GM21528 (cell line): ENCODE data around the gene SIVA1.
A peak's percentile ranks its signal among the peaks of the same experiment; 100 is the strongest.
"Not testable (repeated sequence)": the region's sequence is repeated elsewhere in the genome, so short reads cannot be mapped to it uniquely, and the experiment has no call there.

Experiments
- ATAC-seq: cut with Tn5 transposase; IDR thresholded peaks from one replicate; pipeline ENCODE4 v1.9.1; 2021; ENCODE audit warnings: mild to moderate bottlenecking, moderate library complexity; ENCODE audit not compliant: unreplicated experiment, low FRiP score

Gene SIVA1

DNA sequence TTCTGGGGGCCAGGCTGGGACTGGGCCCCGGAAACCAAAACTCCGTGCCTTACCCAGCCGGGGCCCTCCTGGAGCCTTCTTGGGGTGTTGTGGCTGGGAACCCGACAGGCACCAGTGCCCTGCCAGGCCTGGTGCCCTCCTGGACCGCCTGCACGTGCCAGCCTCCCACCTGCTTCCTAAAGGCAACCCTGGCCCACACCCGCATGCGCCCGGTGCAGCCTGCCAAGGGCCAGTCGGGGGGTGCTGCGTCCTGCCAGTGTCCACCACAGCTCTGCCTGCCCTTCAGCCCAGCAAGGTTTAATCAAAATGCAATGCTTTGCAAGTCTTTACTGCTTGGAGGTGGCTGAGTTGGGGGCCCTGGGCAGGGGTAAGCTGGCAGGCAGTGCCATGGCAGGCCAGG, 34.1 kb upstream of the SIVA1 start:
- no peak for ATAC-seq

- no peak for ATAC-seq
These were observed 33.6 kb upstream of the SIVA1 start for GRCh38 chr14:104719343-104719742.

- no peak for ATAC-seq
These were observed 31.2 kb upstream of the SIVA1 start for GRCh38 chr14:104721505-104722431.

GRCh38 chr14:104722938-104723650, 29.9 kb upstream of the SIVA1 start:
- no peak for ATAC-seq

DNA sequence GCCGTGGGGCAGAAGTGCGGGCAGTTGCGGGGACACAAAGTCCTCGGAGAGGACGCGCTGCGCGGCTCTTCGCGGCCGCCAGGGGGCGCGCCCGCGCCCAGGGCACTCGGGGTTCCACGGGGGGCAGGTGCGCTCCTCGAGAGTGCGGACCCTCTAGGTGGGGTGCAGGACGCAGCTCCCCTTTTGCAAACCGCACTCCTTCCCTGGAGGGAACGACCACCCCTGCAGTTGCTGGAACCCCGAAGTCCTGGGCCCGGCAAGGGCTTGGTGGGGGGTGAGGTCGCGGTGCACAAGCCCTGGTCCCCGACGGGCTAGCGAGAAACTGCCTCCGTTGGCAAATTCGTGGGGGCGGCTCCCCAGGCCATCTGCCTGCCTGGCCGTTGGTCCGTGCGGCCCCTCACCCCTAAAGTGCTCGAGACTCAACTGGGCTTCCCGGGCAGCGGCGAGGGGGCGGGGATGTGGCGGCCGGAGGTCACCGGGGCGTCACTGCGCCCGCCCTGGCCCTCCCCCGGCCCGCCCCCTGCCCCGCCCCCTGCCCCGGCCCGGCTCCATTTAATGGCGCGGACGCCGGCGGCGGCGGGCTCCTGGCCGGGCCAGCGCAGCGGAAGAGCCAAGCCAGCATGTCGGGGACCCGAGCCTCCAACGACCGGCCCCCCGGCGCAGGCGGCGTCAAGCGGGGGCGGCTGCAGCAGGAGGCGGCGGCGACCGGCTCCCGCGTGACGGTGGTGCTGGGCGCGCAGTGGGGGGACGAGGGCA, 29.1 kb upstream of the SIVA1 start, which contains the start of gene ADSS1:
TSS of gene ADSS1 (plus strand) at position 579 of the 756 bp plus-strand sequence. CDS start at position 621, 42 bp downstream.
- peak; percentile 57 for ATAC-seq

- no peak for ATAC-seq
These were observed 28.5 kb upstream of the SIVA1 start for GRCh38 chr14:104724407-104724980.

DNA sequence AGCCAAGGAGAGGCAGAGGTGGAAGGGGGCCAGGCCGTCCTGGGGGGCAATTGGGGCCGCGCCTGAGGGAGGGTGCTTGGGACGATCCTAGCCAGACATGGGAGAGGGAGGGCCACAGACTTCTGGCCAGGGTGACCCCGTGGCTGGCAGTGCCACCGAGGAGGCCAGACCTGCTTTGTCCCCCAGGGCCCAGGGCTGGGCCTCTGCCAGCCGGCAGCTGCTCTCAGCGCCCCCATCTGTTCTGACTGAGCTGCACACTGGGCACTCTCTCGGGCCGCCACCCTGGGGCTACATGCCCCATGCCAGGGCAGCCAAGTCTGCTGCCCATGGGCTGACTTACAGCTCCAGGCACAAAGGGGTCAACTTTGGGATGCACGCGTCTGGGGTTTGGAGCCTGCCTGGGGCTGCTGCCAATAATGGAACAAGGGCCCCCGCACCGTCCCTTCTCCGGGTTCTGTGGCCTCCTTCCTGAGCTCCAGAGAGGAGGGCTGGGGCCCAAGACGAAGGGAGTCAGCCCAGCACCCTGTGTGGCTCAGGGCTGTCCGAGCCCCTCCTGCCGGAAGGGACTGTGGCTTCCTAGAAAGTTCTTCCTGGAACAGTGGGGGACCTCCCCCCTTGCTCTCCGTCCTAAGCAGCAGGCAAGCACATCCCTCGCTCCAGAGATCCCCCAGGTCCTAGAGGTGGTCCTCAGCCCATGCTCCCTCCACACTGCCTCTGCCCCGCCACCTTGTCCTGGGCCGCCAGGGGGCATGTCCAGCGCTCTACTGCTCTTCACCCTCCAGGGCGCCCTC, 27.8 kb upstream of the SIVA1 start:
- ATAC-seq: no peak

DNA sequence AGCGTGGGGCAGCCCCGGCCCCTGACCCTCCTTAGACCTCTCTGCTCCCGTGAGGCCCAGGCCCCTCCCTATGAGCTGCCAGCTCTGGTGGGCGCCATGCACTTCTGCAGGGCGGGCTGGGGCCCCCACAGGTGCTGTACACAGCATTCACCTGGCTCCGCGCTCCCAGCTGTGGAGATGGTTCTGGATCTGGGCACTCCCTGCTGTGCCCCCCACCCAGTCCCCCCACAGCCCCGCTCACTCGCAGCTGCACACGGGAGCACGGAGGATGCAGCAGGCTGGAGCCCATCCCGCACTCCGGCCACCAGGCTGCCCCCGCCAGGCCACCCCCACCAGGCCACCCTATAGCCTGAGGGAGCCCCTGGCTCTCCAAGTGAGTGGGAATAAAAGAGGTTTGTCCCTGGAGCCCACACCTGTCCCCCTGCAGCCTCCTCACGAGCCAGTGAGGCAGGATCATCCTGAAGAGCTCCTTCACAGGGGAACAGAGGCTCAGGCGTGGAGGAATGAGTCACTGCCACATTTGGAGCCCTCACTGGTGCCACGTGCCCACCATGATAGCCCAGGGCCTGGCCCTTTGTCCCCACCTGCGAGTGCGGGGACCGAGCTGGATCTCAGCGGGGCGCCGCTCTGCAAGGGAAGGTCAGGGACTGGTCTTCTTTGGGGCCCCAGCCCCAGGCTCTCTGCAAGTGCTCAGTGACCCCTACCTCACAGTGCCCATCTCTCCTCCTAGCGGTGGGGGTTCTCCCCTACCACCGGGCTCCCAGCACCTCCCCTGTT, 27.0 kb upstream of the SIVA1 start:
- ATAC-seq: no peak

- no peak for ATAC-seq
These were observed 26.1 kb upstream of the SIVA1 start for GRCh38 chr14:104726600-104727451.

DNA sequence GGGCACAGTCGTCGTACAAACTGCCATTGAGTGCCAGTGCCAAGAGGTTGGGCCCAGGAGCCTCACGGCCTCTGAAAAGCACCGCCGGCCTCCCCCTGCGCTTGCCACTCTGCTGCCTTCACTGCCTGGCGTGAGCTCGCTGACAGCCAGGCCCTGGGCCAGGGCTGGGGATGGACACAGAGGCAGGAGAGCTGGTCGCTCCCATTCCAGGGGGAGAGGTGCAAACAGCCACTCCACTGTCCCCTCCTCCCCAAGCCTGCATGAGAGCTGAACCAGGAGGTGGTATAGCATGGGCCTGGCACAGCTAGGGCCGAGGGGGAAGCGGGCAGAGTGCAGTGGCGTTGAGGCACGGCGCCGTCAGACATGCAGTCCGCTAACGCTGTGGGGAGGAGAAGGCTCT, 24.3 kb upstream of the SIVA1 start:
- no peak for ATAC-seq

GRCh38 chr14:104729176-104729834, 23.6 kb upstream of the SIVA1 start:
- not testable (repeated sequence) for ATAC-seq

DNA sequence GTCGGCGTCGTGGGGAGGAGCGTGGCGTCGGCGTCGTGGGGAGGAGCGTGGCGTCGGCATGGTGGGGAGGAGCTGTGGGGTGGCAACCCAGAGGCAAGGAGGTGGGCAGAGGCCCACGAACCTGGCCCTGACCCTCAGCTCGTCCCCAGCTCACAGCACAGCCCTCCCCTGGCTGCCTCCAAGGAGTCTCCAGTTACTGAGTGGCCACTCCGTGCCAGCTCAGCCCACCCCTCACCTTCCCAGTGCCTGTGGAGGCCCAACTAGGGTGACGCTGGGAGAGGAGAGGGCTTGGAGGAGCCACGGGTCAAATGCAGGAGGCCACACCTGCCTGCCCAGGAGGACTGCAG, 23.1 kb upstream of the SIVA1 start:
- no peak for ATAC-seq

DNA sequence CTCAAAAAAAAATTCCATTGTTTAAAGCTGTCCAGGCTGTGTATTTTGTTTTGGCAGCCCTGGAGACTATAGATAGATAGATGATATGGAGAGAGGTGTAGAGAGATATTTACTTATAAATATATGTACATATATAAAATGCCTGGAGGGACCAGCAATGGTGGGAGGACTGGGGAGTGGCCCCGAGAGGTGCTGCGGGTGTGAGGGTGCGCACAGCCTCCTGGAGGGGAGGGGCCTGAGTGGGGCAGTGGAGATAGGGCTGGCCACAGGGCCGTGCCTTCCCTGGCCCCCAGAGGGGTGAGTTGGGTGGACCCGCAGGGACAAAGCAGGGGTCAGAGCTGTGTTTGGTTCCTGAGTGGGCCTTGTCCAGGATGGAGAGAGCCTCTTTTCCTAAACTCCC, 22.5 kb upstream of the SIVA1 start:
- no peak for ATAC-seq

- ATAC-seq: no peak
These were observed 21.3 kb upstream of the SIVA1 start for GRCh38 chr14:104731320-104732294.

- no peak for ATAC-seq
These were observed 20.6 kb upstream of the SIVA1 start for GRCh38 chr14:104732355-104732804.

DNA sequence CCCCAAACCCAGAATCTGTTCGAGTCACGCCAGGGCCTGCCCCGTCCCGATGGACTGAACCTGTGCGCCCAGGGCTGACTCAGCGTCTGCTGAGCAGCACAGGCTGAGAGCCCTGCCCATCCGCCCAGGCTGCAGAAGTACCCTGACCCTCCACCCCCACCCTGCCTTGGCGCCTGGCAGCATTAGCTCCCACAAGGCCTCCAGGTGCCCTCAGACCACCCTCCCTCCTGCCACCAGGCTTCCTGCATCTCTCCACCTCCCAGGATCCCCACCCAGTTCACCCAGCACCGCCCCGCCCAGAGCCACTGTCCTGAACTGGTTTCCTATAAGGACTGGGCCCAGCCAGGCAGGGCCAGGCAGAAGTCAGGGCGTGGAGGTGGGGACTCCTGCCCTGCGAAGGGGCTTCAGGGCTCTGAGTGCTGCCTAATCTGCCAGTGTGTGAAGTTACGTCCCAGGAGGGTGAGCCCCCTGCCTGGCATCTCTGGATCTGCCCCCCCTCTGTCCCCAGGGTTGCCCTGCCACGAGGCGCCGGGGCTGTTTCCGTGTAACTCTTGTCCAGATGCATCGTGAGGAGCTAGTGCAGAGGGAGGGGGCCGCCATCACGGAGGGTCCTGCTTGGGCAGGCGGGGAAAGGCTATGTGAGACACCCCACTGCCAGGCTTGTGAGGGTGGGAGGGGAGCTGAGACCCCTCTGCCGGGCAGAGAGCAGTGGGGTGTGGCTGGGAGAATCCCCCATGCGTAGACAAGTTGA, 19.8 kb upstream of the SIVA1 start:
- no peak for ATAC-seq
